Measurements from ENCODE around the gene NYAP1.
"Not testable (repeated sequence)": the region's sequence is repeated elsewhere in the genome, so short reads cannot be mapped to it uniquely, and the experiment has no call there.

NYAP1 gene

DNA sequence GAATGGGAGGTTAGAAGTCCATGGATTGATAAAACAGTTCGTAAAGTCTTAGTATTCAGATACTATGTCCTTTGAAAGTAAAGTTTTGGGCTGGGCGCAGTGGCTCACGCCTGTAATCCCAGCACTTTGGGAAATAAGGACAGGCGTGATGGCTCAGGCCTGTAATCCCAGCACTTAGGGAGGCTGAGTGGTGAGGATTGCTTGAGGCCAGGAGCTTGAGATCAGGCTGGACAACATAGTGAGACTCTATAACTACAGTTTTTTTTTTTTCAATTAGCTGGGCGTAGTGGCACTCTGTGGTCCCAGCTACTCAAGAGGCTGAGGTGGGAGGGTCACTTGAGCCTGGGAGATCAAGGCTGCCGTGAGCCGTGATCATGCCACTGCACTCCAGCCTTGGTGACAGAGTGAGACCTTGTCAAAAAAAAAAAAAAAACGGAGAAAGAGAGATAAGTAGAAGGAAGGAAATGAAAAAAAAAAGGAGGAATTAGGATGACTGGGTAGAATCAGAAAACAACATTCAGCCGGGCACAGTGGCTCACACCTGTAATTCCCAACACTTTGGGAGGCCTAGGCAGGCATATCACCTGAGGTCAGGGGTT lies 29.6 kb downstream of the NYAP1 start:
- no peak for DNase-seq (ENCODE audit: low read depth)

GRCh38 chr7:100515072-100515532 lies 31.4 kb downstream of the NYAP1 start:
- no peak for DNase-seq (ENCODE audit: low read depth)

DNA sequence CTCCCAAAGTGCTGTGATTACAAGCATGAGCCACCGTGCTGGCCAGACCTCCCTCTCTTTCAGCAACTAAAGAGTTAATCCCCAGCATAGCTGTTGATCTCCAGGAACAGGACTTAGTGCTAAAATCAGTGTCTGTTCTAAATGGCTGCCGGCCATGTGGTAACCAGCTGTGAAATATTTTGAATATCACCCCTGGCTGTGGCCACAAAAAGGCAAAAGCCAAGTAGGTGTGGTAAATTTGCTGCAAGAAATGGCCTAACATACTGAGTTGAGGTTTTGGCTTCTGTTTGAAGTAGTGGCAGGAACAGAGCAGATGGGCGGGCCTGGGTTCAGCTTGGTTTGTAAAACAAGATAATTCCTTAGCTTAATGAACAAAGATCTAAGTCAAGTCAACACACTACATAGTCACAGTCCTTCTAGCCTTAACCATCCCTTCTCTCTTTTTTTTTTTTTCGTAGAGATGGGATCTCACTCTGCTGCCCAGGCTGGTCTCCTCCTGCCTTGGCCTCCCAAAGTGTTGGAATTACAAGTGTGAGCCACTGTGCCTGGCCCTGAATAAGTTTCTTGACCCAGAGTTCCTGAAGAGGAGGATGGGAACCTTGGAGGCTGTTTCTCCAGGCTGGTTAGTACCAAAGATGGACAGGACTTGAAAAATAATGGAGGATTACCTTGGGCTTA lies 32.5 kb downstream of the NYAP1 start:
- DNase-seq (ENCODE audit: low read depth), result peak; percentile 12

GRCh38 chr7:100517305-100517704 lies 33.6 kb downstream of the NYAP1 start:
- DNase-seq (ENCODE audit: low read depth), result no peak

DNA sequence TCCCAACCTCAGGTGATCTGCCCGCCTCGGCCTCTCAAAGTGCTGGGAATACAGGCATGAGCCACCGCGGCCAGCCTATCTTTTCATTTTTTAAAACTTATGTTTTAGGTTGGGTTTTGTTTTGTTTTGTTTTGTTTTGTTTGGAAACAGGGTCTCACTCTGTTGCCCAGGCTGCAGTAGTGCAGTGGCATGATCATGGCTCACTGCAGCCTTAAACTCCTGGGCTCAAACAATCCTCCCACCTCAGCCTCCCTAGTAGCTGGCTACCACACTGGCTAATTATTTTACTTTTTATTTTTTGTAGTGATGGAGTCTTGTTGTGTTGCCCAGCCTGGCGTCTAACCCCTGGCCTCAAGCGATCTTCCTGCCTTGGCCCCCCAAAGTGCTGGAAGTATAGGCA lies 35.9 kb downstream of the NYAP1 start:
- no peak for DNase-seq (ENCODE audit: low read depth)

DNA sequence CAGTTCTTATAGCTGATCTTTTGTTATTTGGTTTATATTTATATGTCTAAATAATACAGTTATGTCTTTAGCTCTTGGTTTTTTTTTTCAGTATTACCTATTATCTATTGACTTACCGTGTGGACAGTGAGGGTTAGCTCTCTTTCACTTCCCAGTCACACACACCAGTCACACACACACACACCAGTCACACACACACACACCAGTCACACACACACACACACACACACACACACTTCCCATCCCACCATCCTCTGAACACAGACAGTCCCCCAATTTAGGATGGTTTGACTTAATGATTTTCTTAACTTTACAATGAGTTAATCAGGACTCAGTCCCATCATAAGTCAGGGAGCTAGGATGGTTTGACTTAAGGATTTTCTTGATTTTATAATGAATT lies 36.4 kb downstream of the NYAP1 start:
- no peak for DNase-seq (ENCODE audit: low read depth)

DNA sequence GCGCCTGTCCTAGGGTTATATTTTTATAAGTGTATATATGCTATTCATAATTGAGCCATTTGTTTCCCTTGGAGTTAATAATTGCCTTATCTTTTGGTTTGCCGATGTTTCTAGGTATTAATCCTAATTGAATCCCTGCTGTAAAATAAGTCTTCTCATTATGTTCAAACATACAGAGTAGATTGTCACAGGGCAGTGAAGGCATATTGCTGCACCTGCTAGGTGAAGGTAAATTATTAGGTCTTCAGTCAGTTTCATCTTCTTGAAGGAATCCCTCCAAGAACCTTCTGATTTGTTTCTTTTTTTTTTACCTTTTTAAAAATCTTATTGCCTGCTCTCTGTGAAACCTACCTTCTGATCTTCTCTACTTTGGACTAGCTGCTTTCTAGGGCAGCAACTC lies 37.3 kb downstream of the NYAP1 start:
- no peak for DNase-seq (ENCODE audit: low read depth)

DNA sequence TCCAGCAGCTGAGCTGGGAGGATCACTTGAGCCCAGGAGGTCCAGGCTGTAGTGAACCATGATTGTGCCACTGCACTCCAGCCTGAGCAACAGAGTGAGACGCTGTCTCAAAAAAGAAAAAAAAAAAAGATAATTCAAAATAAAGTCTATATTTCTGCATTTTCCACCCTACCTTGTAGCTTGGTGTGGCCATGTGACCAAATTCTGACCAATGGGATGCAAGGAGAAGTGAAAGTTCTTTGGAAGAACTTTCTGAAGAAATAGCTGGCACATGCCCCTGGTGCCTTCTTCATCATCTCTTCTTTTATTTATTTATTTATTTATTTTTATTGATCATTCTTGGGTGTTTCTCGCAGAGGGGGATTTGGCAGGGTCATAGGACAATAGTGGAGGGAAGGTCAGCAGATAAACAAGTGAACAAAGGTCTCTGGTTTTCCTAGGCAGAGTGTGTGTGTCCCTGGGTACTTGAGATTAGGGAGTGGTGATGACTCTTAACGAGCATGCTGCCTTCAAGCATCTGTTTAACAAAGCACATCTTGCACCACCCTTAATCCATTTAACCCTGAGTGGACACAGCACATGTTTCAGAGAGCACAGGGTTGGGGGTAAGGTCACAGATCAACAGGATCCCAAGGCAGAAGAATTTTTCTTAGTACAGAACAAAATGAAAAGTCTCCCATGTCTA lies 38.3 kb downstream of the NYAP1 start:
- not testable (repeated sequence) for DNase-seq (ENCODE audit: low read depth)

GRCh38 chr7:100523192-100523591 lies 39.5 kb downstream of the NYAP1 start:
- not testable (repeated sequence) for DNase-seq (ENCODE audit: low read depth)

DNA sequence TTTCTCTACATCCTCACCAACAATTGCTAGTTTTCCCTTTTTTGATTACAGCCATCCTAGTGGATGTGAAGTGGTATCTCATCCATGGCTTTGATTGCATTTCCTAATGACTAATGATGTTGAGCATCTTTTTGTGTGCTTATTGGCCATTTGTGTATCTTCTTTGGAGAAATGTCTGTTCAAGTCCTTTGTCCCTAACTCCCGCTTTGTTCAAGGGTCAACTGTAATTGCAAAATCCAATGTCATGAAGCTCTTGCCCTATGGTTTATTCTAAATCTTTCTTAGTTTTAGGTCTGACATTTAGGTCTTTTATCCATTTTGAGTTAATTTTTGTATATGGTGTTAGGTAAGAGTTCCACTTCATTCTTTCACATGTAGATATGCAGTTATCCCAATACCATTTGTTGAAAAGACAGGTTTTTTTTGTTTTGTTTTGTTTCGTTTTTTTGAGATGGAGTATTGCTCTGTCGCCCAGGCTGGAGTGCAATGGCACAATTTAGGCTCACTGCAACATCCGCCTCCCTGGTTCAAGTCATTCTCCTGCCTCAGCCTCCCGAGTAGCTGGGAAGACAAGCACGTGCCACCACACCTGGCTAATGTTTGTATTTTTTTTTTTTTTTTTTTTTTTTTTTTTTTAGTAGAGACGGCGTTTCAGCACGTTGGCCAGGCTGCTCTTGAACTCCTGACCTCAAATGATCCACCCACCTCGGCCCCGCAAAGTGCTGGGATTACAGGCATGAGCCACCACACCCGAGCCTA lies 44.6 kb downstream of the NYAP1 start:
- DNase-seq (ENCODE audit: low read depth), result not testable (repeated sequence)

DNA sequence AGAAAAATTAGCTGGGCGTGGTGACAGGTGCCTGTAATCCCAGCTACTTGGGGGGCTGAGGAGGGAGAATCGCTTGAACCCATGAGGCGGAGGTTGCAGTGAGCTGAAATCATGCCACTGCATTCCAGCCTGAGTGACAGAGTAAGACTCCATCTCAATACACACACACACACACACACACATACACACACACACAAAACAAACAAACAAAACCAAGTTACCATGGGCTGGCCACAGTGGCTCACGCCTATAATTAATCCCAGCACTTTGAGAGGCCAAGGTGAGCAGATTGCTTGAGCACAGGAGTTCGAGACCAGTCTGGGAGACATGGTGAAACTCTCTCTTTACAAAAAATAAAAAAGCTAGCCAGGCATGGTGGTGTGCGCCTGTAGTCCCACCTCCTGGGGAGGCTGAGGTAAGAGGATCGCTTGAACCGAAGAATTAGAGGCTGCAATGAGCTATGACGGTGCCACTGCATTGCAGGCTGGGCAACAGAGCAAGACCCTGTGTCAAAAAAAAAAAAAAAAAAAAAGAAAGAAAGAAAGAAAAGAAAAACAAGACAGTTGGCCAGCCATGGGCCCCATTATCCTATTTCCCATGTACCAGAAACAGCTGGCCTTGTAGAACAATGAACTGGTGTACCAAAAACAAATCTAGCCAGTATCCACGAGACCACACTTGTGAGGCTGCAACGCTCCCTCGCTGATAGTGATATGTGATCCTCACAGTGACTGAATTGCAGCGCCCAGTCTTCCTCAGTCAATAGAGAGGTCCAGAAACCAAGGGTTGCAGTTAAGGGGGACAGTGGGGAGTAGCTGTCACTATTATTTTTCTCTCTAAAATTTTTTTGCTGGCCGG lies 48.7 kb downstream of the NYAP1 start:
- DNase-seq (ENCODE audit: low read depth), result no peak

- DNase-seq (ENCODE audit: low read depth), result not testable (repeated sequence)
These were observed 52.3 kb downstream of the NYAP1 start for GRCh38 chr7:100535982-100536381.

DNA sequence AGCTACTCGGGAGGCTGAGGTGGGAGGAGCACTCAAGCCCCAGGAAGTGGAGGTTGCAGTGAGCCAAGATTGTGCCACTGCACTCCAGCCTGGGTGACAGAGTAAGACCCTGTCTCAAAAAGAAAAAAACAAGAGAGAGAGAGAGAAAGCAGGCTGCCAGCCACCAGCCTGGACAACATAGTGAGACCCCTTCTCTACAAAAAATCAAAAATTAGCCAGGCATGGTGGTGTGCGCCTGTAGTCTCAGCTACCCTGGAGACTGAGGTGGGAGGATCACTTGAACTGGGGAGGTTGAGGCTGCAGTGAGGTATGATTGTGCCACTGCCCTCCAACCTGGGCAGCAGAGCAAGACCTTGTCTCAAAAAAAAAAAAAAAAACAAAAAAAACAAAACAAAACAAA lies 53.0 kb downstream of the NYAP1 start:
- not testable (repeated sequence) for DNase-seq (ENCODE audit: low read depth)

- no peak for DNase-seq (ENCODE audit: low read depth)
These were observed 54.6 kb downstream of the NYAP1 start for GRCh38 chr7:100538348-100538653.

GRCh38 chr7:100538654-100539435 lies 55.1 kb downstream of the NYAP1 start, which contains the start of gene AGFG2:
Gene AGFG2, plus strand, starts transcription at chr7:100539203. Its CDS starts 144 bp downstream, at chr7:100539347.
- DNase-seq (ENCODE audit: low read depth), result peak; percentile 100

- DNase-seq (ENCODE audit: low read depth), result no peak
These were observed 55.8 kb downstream of the NYAP1 start for GRCh38 chr7:100539436-100540006.

DNA sequence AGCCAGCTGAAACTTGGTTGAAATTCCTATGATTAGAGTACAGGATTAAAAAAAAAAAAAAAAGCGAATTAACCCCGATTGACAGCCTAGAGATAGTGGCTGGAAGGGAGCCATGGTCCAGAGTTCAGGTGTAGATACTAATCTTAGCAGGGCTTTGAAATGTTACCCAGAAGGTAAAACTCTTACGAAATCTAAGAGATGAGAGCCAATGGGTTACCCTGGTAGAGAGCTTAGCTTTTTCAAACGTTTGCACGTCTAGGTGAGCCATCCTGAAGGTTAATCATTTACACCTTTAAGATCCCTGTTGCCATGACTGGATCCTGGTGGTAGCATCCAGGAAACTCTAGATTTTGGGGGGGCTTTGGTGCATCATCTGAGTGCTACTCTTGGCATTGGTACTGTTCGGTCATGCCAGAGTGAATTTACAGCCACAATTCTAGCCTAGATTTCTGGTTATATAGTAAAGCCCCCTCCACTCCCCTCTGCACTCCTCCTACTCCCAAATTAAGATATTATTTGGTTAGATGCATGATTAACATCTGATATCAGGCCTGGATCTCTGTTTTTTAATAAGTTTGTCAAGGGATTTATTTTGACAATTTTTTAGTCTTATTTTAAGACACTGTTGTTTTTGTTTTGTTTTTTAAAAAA lies 56.5 kb downstream of the NYAP1 start:
- DNase-seq (ENCODE audit: low read depth), result no peak

DNA sequence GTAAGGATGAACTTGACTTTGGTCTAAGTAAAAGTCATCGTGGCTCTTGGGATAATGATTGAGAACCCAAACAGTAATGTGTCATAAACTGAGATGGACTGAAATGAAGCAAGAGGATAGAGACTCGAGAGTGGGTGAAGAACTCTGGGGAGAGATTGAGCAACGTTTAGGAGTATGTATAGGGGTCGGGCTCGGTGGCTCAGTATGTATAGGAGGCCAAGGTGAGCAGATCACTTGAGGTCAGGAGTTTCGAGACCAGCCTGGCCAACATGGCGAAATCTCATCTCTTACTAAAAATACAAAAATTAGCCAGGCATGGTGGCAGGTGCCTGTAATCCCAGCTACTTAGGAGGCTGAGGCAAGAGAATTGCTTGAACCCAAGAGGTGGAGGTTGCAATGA lies 57.6 kb downstream of the NYAP1 start:
- not testable (repeated sequence) for DNase-seq (ENCODE audit: low read depth)

- DNase-seq (ENCODE audit: low read depth), result no peak
These were observed 59.9 kb downstream of the NYAP1 start for GRCh38 chr7:100543586-100543985.

DNA sequence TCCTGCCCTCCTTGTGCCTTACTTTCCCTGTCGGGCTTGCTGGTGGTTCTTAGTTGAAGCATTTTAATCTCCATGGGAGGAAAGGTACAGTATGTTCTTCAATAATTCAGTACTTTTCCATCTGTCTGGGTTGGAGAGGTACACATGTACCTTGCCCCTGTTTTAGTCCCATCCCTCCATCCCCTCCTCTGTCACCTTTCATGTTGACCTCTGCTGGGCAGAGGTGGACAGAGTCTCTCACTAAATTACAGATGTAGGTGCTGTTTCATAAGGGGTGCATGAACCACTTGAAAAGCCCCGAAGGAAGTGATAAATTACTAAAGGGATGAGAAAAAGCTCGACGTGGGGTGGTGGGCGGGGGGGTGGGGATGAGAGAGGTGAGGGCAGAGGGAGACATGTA lies 60.7 kb downstream of the NYAP1 start:
- no peak for DNase-seq (ENCODE audit: low read depth)
